CMK (cell line): ENCODE data around the gene NHSL2.
A peak's percentile ranks its signal among the peaks of the same experiment; 100 is the strongest.
"Not testable (repeated sequence)": the region's sequence is repeated elsewhere in the genome, so short reads cannot be mapped to it uniquely, and the experiment has no call there.

Experiments used
- DNase-seq: peaks from one replicate; pipeline ENCODE4 v3.0.0-alpha.2; 2010; ENCODE audit warnings: low read depth

The NHSL2 gene

DNA sequence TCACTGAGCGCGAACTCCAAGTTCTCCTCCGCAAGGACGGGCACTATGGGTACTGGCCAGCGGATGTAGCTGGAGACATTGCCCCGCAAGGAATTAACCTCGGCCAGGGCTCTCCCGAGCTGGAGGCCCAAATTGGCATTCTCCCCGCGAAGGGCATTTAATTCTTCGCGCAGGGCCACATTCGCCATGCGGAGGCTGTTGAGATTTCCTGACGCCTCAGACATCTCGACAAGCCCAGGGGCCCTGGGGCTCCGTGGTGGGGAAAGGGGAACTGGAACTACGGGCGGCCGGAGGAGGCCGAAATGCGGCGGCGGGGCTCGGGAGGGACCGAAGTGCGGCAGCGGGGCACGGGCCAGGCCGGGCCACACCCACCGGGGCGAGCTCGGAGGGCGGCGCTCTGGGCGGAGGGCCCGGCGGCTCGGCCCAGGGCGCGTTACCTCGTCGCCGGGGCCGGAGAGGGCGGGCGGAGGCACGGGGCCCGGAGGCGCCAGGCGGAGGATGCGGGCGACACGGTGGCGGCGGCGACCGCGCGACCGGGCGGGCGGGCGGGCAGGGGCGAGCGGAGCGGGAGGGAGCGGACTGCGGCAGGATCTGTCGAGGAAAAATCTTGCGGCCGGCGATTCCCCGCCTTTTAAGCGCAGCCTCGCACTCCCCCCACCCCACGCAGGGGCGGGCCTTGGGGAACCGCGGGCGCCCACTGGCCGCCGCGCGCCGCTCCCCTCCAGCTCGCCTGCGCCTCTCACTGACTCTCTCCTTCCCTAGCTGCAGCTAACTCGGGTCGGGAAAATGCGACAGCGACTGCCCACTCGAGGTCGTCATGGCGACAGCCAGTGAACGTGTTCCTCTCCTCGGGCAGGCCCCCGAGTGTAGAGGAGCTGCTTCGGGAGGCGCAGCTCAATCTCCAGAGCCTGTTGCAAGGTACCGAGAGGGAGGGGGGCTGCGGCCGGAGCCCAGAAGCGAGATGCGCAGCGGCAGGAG lies 221.0 kb downstream of the NHSL2 start, which contains the start of gene RTL5:
Gene RTL5 (minus strand): TSS at position 599 of the 978 bp plus-strand sequence.
- DNase-seq = peak; percentile 44

DNA sequence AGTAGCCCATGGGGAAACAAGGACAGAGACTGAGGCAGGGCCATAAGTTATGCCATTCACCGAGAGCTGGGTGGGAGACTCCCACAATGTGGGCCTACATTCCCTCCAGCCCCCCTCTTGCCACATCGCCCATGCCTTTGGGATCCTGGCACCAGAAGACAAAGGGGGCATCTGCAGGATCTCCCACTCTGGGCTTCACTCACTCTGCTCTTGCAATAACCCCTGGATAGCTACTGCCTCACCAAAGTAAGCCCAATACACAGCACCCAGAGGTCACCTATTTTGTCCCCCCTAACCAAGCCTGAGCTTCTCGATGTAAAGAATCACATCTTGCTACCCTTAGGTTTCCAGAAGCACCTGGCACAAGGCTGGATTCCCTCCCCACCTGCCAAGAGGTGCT lies 221.8 kb downstream of the NHSL2 start:
- no peak for DNase-seq

DNA sequence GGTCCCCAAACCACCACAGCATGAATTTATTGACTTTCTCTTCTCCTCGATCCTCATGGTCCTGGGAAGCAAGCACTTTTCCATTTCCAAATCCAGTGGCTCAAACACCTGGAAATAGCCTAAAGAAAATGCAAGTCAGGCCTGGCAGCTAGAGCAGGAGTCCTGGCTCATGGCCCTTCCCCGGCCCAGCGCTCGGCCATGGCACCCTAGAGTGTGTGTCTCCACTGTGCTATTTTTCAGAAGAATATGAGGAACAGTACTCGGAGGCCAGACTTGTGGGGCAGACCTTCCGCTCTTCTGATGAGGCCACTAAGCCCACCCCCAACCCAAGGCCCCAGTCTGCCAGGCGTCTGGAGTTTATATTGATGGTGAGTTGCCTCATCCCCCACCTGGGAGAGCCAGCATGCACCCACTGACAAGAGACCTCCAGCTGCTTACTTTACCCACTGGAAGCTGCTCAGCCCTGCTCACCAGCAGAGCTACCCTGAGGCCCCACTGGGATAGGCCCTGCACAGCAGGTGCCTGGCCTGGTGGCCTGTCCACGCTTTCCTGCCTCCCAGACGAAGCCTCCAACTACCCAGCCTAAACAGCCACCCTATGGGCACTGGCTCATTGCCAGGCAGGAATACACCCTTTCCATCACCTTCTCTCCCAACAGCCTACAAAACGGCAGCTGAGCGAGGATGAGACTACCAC lies 223.4 kb downstream of the NHSL2 start:
- DNase-seq = no peak

DNA sequence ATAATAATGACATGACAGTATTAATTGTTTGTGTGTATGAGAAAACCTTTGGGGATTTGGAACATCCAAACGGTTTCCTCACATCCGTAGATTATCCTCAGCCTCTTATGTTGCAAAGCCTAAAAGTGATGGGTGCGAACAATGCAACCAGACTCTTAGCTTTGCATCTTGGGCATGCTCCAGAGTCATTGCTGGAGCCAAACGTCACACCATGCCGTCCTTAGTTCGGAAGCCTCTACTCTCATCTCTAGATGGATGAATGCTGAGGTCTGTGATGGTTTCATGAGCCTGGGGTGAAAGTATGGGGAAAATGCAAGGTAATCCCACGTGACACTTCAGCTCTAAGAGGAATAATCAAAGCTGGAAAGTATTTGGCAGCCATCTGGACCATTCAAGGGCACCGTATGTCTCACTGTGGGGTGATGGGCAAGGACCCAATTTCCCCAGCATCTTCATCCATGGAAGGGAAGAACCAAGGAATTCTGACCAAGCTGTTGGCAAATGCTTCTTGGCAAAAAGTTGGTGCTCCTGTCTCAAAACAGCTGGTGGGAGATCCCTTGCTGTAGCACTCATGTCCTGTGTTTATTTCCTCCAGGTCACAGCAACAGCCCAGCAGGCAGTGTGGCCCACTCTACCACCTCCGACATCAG lies 227.3 kb downstream of the NHSL2 start:
- no peak for DNase-seq

DNA sequence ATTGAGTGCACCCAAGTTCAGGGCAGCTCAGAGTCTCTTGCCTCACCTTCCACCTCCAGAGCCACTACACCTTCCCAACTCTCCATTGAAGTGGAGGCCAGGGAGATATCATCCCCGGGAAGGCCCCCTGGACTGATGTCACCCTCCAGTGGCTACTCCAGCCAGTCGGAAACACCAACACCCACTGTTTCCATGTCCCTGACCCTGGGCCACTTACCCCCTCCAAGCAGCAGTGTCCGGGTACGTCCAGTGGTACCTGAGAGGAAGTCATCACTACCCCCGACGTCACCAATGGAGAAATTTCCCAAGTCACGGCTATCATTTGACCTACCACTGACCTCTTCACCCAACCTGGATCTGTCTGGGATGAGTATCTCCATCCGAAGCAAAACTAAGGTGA lies 228.9 kb downstream of the NHSL2 start:
- no peak for DNase-seq

DNA sequence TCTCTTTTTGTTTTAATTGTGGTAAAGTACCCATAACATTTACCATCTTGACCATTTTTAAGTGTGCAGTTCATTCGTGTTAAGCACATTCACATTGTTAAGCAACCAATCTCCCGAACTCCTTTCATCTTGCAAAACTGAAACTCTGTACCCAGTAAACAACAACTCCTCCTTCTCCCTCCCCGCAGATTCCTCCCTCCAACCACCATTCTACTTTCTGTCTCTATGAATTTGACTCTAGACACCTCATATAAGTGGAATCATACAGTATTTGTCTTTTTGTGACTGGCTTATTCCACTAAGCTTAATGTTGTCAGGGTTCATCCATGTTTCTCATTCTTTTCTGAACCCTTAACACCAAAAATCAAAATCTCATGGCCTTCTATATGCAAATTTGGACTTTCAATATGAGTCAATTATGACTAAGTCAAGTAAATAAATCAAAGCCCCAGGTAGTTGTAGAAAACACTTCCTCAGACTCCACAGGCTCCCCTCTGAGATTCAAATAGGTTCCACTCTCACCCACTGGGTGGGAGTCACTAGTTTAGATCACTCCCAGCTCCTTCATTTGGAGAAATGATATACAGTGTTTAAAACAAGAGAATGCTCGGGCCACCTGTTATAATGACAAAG lies 230.8 kb downstream of the NHSL2 start:
- no peak for DNase-seq

DNA sequence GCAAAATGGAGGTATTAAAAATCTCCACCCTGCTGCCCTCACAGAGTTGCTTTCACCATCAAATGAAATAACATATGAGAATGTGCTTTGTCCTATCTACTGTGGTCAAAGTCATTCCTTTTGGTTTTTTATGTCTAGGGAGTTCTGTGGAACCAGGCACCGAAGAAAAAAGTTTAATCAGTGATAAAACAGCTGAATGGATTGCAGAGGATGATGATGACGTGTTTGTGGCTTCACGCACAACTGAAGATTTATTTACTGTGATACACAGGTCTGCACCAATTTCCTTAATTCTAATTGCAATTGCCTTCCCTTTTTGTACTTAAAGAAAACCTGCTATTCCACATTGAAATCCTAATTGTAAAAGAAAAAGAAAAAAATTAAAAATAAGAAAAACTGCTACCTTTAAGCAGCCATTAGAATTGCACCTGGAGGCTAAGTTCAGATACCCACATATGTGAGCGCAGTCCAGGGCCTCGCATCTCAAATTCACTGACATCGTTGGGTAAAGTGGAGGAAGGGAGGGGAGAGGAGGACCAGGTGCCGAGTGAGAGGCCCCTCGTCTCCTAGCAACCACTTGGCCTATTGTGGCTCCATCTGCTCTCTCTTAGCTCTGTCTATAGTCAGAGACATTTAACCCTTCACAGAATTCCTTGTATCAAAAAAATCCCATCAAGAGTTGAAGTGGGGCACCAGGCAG lies 231.6 kb downstream of the NHSL2 start:
- DNase-seq = no peak

DNA sequence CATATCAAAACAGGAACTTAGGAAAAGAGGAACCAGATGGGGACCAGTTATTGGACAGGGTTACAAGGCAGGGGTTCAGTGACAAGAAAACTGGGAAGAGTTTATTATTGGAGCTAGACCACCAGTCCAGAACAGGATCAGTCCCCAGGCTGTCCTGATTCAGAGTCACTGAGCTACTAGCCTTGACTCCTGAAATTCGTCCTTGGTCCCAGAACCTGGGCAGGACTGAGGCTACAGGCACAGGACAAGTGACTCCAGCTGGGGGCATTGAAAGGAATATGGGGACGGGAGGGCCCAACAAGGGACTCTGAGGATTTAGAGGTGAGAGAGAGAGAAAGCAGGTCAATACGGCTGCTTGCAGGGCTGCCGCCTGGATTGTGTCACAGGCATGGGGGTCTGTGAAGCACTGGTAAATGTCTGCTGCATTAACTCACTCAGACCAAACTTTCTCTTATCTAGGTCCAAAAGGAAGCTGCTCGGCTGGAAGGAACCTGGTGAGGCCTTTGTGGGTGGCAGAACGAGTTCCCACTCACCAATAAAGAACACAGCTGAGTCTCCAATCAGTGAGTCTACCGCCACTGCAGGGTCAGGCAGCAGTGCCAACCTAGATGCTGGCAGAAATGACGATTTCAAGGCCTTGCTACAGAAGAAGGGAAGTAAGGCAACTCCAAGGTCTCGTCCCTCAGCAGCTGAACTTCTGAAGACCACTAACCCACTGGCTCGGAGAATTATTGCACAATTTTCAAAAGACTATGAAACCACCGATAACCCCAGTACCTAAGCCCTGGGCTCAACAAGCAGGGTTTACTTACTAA lies 232.4 kb downstream of the NHSL2 start:
- no peak for DNase-seq

DNA sequence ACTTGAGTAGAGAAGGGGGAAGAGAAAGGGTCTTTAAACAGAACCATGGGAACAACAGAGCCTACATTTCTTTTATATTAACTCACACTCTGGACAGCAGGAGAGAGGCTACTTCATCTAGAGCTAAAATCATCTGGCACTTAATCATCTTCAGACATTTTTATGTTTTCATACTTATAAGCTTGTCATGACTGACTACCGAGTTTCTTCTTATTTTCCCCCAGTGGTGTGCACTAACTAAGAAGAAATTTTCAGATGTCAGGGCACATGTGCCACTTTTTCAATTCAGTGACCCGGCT lies 232.9 kb downstream of the NHSL2 start:
- no peak for DNase-seq

DNA sequence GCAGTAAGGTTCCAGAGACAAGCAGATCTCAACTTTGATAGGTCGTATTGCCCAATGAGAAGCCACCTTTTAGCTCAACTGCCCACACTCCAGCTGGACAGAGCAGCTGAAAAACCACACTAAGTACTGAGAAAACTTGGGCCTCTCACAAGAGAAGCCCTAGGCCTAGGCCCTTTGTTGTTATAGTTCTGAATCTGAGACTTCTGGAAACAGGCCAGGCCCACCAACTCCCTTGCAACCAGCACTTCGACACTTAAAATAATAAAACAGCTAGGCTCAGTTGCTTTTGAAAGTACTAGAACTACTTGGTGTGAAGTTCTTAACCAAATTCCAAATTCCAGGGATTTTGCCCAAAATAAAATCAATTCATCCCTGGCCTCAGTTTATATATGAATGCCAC lies 234.5 kb downstream of the NHSL2 start:
- no peak for DNase-seq

DNA sequence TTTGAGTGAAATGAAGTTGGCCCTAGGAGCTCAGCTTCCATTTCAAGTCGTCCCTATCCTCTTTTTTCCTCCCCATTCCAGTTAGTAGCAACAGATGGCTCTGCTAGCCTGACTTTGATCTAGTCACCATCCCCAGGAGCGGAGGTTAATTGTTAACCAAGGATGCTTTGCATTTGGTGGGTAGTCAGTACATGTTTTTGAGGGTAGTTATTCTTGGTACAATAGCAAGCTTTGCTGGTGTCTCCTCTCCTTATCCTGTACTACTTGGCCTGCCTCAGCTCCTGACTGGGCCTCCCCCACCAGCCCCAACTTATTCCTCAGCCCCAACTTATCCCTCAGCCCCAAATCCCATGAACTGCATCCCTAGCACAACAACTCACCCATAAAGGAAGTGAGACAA lies 235.9 kb downstream of the NHSL2 start:
- no peak for DNase-seq

DNA sequence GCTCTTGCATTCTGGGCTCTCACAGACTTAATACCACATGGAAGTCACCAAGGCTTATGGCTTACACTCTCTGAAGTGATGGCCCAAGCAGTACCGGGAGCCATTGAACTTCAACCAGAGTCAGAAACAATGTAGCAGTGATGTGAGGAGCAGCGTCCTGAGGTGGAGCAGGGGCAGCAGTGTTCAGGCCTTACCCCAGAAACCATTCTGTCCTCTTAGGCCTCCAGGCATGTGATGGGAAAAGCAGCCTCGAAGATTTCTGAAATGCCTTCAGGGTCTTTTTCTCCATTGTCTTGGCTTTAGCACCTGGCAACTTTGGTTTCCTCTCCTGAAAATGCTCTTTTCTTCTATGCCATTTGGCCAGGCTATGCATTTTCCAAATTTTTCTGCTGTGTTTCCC lies 248.1 kb downstream of the NHSL2 start:
- no peak for DNase-seq

DNA sequence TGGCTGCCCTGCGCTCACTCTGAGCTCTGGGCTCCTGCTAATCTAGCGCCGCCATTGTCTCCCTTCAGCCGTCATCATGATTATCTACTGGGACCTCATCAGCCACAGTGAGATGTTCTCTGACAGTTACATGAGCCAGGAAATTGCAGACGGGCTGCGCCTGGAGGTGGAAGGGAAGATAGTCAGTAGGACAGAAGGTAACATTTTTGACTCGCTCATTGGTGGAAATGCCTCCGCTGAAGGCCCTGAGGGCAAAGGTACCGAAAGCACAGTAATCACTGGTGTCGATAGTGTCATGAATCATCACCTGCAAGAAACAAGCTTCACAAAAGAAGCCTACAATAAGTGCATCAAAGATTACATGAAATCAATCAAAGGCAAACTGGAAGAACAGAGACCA lies 249.1 kb downstream of the NHSL2 start:
- DNase-seq = no peak

DNA sequence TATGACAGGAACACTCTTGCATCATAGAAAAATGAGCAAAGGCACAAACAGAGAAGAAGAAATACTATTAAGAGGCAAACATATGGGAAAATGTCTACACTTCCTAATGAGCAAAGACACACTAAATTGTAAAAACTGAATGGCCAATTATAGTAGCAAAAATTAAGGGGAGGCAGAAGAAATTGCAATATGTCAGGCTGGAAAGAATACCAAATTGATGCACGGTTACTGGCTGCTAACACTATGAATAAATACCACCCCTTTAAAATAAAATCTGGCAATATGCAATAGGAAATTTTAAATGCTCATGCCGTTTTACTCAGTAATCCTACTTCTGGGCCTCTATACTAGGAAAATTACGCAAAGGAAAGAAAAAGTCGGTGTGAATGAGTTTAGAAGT lies 254.9 kb downstream of the NHSL2 start:
- no peak for DNase-seq

DNA sequence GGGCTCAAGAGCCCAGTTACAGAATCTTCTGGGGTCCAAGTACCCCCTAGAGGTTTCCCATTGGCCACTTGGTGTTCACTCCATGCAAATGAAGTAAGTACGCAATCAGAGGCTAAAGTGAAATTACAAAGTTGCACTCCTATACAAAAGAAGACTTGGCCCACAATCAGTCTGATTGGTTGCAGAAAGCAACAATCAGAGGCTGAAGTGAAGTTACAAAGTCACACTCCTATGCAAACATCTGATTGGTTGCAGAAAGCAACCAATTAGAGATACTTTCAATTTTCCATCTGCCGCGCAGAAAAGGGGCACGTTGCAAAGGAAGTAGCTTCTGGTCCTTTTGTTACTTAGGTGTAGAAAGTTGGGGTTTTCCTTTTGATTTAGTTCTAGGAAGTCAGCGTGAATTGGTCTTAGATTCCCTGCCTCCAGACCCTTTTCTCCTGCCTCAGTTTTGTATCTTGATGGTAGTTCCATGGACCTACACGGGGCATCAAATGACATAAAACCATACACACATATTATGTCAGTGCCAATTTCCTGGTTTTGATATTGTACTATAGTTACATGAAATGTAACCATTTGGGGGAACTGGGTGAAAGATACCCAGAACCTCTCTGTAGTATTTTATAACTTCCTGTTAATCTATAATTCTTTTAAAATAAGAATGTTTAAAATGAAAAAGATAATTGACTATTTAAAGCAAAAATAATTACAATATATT lies 258.5 kb downstream of the NHSL2 start:
- no peak for DNase-seq

DNA sequence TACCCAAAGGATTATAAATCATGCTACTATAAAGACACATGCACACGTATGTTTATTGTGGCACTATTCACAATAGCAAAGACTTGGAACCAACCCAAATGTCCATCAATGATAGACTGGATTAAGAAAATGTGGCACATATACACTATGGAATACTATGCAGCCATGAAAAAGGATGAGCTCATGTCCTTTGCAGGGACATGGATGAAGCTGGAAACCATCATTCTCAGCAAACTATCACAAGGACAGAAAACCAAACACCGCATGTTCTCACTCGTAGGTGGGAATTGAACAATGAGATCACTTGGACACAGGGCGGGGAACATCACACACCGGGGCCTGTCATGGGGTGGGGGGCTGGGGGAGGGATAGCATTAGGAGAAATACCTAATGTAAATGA lies 265.6 kb downstream of the NHSL2 start:
- DNase-seq = not testable (repeated sequence)

DNA sequence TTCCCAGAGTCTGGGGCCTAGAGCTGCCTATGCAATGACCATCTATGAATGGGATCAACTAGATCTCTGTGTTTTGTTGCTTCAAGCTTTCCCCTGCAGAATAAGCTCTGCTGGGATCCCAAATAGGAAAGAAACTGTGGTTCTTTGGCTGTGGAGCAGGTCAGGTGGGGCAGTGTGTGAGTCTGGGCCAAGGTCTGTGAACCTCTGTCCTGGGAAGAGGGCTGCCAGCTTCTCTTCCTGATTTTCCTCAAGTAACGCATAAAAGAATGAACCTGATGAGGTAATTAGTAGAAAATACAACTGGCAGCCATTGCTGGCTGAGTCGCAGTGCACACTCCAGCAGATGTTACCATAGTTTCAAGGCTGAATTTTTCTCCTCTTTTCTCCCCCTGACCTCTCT lies 266.3 kb downstream of the NHSL2 start:
- DNase-seq = no peak

DNA sequence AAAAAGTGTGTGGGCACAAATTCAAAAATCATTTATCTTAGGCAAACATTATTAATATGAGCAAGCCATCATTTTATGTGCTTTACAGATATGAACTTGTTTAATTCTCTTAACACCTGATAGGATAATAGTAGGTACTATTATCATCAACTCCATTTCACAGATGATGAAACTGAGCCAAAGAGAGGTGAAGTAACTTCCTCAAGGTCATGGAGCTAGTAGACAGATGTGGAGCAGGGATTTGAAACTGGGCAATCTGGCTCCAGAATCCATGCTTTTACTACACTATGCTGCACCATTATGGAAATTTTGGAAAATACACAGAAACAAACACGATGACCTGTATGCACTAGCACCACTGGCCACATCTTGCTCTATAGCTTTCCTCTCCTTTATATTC lies 269.9 kb downstream of the NHSL2 start:
- no peak for DNase-seq

DNA sequence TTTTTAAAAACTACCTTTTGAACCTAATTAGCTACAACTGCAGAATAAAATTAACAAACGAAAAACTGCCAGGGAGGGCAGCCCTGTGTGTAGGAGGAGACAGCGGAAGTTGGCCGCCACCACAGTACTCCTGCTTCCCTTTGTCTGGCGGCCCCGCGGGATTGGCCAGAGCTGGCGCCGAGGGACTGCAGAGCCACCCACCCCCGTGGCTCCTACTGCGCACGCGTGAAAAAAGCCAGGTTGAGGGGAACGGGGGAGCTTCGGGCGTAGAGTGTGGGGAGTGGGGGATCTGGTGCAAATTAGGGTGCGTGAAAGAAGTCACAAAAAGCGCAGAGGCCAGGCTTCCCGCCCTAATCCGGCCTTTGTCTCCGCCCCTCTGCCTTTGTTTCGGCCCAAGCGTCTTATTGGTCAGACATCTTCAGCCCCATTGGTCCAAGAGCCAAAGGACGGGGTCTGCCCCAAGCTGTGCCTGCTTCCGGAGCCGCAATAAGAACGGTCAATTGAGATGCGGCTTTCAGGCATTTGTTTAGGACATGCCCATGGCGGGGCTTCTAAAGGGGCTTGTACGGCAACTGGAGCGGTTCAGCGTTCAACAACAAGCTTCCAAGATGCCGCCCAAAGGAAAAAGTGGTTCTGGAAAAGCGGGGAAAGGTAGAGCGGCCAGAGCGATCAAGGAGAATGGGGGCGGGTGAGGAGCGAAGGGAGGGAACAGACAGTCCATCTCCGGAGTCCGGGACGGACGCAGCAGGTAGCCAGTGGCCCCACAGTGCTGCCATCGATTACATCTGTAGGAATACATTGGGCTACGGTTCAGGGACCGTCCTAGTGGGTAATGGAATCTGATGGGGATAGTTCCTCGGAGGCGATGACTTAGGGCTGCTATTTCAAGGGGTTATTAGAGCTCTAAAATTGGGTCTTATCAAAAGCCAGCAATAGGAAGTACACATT lies 270.8 kb downstream of the NHSL2 start, which contains the start of gene PIN4:
Gene PIN4 (plus strand): TSS at position 580 of the 948 bp plus-strand sequence. CDS start 29 bp downstream, at position 609.
- peak; percentile 82 for DNase-seq
